ENCODE data around the gene IDI1.

DNA sequence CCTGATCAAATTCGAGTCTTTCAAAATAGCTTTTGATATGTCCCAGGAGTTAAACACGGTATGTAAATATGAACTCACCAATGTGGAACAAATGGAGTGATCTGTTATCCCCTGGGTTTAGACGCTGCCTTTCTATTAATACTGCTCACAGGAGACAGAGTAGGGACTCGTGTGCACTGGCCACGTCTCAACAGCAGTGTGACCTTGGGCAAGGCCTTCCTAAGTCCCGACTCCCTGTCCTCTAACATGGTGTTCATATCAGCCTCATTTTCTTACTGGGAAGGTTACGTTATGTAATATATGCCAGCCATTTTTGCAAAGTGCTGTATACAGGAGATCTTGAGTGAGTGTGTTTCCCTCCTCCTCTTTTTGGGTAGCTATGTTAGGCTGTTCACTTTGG, 9.1 kb upstream of the IDI1 start:
- TF ChIP-seq, protein P1, sequence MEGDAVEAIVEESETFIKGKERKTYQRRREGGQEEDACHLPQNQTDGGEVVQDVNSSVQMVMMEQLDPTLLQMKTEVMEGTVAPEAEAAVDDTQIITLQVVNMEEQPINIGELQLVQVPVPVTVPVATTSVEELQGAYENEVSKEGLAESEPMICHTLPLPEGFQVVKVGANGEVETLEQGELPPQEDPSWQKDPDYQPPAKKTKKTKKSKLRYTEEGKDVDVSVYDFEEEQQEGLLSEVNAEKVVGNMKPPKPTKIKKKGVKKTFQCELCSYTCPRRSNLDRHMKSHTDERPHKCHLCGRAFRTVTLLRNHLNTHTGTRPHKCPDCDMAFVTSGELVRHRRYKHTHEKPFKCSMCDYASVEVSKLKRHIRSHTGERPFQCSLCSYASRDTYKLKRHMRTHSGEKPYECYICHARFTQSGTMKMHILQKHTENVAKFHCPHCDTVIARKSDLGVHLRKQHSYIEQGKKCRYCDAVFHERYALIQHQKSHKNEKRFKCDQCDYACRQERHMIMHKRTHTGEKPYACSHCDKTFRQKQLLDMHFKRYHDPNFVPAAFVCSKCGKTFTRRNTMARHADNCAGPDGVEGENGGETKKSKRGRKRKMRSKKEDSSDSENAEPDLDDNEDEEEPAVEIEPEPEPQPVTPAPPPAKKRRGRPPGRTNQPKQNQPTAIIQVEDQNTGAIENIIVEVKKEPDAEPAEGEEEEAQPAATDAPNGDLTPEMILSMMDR (conservative IDR thresholded peaks at IDR 0.05; ENCODE audit: low read depth, low read length), result no peak
- no peak for TF ChIP-seq EZH2 (IDR thresholded peaks at IDR 0.05; ENCODE audit: low read length, unreplicated experiment)
- TF ChIP-seq EZH2phosphoT487 (IDR thresholded peaks at IDR 0.05; ENCODE audit: borderline replicate concordance, low read length), result no peak

All from PC-3 (cell line).